Thyroid gland (tissue), 4 donors: Measurements from ENCODE around the gene C10orf67.

Experiments used
- POLR2A ChIP-seq, 2 donors: fragments of 450-650 bp; IDR thresholded peaks; one replicate each; pipeline ENCODE4 v1.6.1; 2017; ENCODE audit warnings: antibody characterized with exemption in 2 of 2, mild to moderate bottlenecking in 2 of 2, moderate library complexity in 1 of 2
- TF ChIP-seq, protein P1 (sequence below), 6 experiments: fragments of 200-600 bp in 3 of 6; fragments of 450-650 bp in 3 of 6; sonication (generic) in 3 of 6; IDR thresholded peaks; one replicate each; pipeline ENCODE4 v1.5.1; 2016 to 2019; ENCODE audit warnings: antibody characterized with exemption in 6 of 6, mild to moderate bottlenecking in 2 of 6, inconsistent platforms in 1 of 6, moderate library complexity in 1 of 6

DNA sequence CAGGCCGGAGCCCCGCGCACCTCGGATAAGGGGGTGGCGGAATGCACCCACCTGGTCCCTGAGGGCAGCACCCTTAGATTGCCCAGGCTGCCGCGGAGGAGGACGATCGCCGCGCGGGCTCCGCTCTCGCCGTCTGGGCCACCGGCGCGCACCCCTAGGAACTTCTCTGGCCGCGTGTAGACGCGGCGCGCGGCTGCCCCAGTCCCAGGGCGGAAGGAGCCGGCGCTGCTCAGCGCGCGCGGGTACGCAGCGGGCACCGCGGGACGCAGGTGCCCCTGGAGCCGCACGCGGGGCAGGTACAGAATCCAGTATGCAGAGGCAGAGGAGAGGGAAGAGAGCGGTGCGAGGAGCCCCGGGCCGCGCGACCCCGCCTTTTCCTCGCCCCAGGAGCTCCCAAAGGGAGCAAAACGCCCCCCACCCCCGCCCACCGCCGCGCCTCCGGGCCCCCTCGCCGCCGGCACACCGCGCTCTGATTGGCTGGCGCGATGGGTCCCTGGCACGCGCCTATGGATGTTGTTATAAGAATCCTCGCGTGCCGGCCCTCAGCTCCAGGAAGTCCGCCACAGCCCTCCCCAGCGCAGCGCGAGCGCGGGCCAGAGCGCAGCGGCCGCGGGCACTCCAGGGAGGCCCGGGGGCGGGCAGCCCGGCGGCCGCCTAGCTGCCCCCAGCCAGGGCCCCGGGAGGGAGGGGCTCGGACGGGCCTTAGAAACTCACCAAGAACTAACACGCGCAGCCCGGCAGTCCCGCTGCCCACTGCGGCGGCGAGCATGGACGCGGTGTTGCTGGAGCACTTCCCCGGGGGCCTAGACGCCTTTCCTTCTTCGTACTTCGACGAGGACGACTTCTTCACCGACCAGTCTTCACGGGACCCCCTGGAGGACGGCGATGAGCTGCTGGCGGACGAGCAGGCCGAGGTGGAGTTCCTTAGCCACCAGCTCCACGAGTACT lies 152.6 kb downstream of the C10orf67 start, which contains the start of gene PTF1A:
- TF ChIP-seq, protein P1, sequence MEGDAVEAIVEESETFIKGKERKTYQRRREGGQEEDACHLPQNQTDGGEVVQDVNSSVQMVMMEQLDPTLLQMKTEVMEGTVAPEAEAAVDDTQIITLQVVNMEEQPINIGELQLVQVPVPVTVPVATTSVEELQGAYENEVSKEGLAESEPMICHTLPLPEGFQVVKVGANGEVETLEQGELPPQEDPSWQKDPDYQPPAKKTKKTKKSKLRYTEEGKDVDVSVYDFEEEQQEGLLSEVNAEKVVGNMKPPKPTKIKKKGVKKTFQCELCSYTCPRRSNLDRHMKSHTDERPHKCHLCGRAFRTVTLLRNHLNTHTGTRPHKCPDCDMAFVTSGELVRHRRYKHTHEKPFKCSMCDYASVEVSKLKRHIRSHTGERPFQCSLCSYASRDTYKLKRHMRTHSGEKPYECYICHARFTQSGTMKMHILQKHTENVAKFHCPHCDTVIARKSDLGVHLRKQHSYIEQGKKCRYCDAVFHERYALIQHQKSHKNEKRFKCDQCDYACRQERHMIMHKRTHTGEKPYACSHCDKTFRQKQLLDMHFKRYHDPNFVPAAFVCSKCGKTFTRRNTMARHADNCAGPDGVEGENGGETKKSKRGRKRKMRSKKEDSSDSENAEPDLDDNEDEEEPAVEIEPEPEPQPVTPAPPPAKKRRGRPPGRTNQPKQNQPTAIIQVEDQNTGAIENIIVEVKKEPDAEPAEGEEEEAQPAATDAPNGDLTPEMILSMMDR (IDR thresholded peaks at IDR 0.05): no peak
- TF ChIP-seq POLR2A (IDR thresholded peaks at IDR 0.05): no peak
